ENCODE data around the gene GIMAP8.

GRCh38 chr7:150453892-150454291 is 3.5 kb downstream of the GIMAP8 start:
- TF ChIP-seq CTCF (IDR thresholded peaks at IDR 0.05) (no peak), POLR2A (IDR thresholded peaks at IDR 0.05) (no peak)
